GM13976 (cell line): Measurements from ENCODE around the gene FAHD1.
A peak's percentile ranks its signal among the peaks of the same experiment; 100 is the strongest.

Experiments
- DNase-seq: peaks from one replicate; pipeline ENCODE4 v3.0.0; 2012; ENCODE audit warnings: low spot score
- CTCF ChIP-seq: IDR thresholded peaks from 2 replicates; pipeline ENCODE4 v1.5.1; 2012; ENCODE audit warnings: borderline replicate concordance, mild to moderate bottlenecking; ENCODE audit not compliant: insufficient read depth; ENCODE audit errors: extremely low read depth, missing control alignments, control extremely low read depth
- in situ Hi-C: fragments of 300-500 bp; cut with MboI; formaldehyde crosslinking; loops from one replicate; pipeline ENCODE4 v1.12.0; 2022; ENCODE audit warnings: low sequenced_read_pairs, mixed read lengths, inconsistent platforms; ENCODE audit not compliant: unreplicated experiment

FAHD1 gene

GRCh38 chr16:1780677-1781072 lies 46.3 kb upstream of the FAHD1 start:
- in situ Hi-C loops, result no loop called here
- no peak for TF ChIP-seq CTCF
- no peak for DNase-seq

- TF ChIP-seq CTCF, result no peak
- DNase-seq, result no peak
- in situ Hi-C loops, result no loop called here
Measured at GRCh38 chr16:1781254-1781653, 45.8 kb upstream of the FAHD1 start.

- in situ Hi-C loops, result no loop called here
- TF ChIP-seq CTCF, result no peak
- DNase-seq, result no peak
Measured at GRCh38 chr16:1781758-1782407, 45.1 kb upstream of the FAHD1 start.

GRCh38 chr16:1782408-1783264 lies 44.4 kb upstream of the FAHD1 start, which contains the start of the genes NUBP2 and SPSB3:
TSS of gene NUBP2 (plus strand) at chr16:1782960. CDS start at chr16:1783021, 61 bp downstream.
TSS of gene SPSB3 (minus strand) at chr16:1782571. CDS start at chr16:1781483, 1,088 bp downstream.
- in situ Hi-C loops, result no loop called here
- no peak for TF ChIP-seq CTCF
- peak; percentile 99 for DNase-seq

- no peak for TF ChIP-seq CTCF
- in situ Hi-C loops, result no loop called here
- DNase-seq, result no peak
Measured at GRCh38 chr16:1784977-1785845, 41.8 kb upstream of the FAHD1 start.

GRCh38 chr16:1785846-1786170 lies 41.2 kb upstream of the FAHD1 start:
- no peak for DNase-seq
- in situ Hi-C loops, result no loop called here
- TF ChIP-seq CTCF, result no peak
